ENCODE measurements around the gene NDUFB10.
"Not testable (repeated sequence)": the region's sequence is repeated elsewhere in the genome, so short reads cannot be mapped to it uniquely, and the experiment has no call there.

Gene NDUFB10

GRCh38 chr16:1947369-1947670 lies 12.0 kb upstream of the NDUFB10 start:
- DNase-seq = no peak

- no peak for DNase-seq
Observed at GRCh38 chr16:1949507-1949906, 9.8 kb upstream of the NDUFB10 start.

- no peak for DNase-seq
Observed at GRCh38 chr16:1950047-1950446, 9.3 kb upstream of the NDUFB10 start.

- no peak for DNase-seq
Observed at GRCh38 chr16:1950559-1950958, 8.8 kb upstream of the NDUFB10 start.

GRCh38 chr16:1953734-1954133 lies 5.6 kb upstream of the NDUFB10 start:
- no peak for DNase-seq

- not testable (repeated sequence) for DNase-seq
Observed at GRCh38 chr16:1957434-1958142, 1.8 kb upstream of the NDUFB10 start.

- not testable (repeated sequence) for DNase-seq
Observed at GRCh38 chr16:1958143-1958491, 1.2 kb upstream of the NDUFB10 start.

GRCh38 chr16:1958715-1959268 lies 546 bp upstream of the NDUFB10 start:
- no peak for DNase-seq

GRCh38 chr16:1960665-1961630 lies 1.6 kb downstream of the NDUFB10 start:
- DNase-seq = no peak

- no peak for DNase-seq
Observed at GRCh38 chr16:1961651-1962067, 2.3 kb downstream of the NDUFB10 start.

GRCh38 chr16:1962161-1963153 lies 3.1 kb downstream of the NDUFB10 start:
- not testable (repeated sequence) for DNase-seq

- DNase-seq = no peak
Observed at GRCh38 chr16:1963806-1964505, 4.6 kb downstream of the NDUFB10 start.

GRCh38 chr16:1964506-1965395 lies 5.4 kb downstream of the NDUFB10 start, which contains the start of gene RPS2:
Gene RPS2 (minus strand): TSS chr16:1964826. CDS start chr16:1964625, 201 bp downstream.
- peak; percentile 96 for DNase-seq

- DNase-seq = no peak
Observed at GRCh38 chr16:1965396-1966001, 6.2 kb downstream of the NDUFB10 start.

GRCh38 chr16:1966460-1966859 lies 7.1 kb downstream of the NDUFB10 start, which contains the start of gene RNF151:
Gene RNF151 (plus strand): TSS chr16:1966856. CDS start chr16:1966882, 26 bp downstream.
- DNase-seq = no peak

- no peak for DNase-seq
Observed at GRCh38 chr16:1968146-1968953, 9.0 kb downstream of the NDUFB10 start.

- peak; percentile 85 for DNase-seq
Observed at GRCh38 chr16:1971796-1972489, 12.6 kb downstream of the NDUFB10 start, which contains the start of gene TBL3. Gene TBL3 (plus strand): TSS chr16:1972053. CDS start chr16:1972165, 112 bp downstream.

- DNase-seq = no peak
Observed at GRCh38 chr16:1972490-1972877, 13.1 kb downstream of the NDUFB10 start.
